HCEC 1CT (cell line): ENCODE data around the gene ADAMTS2.
A peak's percentile ranks its signal among the peaks of the same experiment; 100 is the strongest.

Experiments used
- DNase-seq: peaks from one replicate; pipeline ENCODE4 v3.0.0-alpha.2; 2017

The ADAMTS2 gene

DNA sequence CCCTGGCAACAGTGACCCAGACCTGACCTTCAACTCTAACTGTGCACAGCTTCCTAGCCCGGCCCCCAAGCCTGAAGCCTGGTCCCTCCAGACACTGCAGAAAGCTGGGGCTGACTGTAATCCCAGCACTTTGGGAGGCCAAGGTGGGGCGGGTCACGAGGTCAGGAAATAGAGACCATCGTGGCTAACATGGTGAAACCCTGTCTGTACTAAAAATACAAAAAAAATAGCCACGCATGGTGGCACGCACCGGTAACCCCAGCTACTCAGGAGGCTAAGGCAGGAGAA, 35.9 kb downstream of the ADAMTS2 start:
- no peak for DNase-seq

DNA sequence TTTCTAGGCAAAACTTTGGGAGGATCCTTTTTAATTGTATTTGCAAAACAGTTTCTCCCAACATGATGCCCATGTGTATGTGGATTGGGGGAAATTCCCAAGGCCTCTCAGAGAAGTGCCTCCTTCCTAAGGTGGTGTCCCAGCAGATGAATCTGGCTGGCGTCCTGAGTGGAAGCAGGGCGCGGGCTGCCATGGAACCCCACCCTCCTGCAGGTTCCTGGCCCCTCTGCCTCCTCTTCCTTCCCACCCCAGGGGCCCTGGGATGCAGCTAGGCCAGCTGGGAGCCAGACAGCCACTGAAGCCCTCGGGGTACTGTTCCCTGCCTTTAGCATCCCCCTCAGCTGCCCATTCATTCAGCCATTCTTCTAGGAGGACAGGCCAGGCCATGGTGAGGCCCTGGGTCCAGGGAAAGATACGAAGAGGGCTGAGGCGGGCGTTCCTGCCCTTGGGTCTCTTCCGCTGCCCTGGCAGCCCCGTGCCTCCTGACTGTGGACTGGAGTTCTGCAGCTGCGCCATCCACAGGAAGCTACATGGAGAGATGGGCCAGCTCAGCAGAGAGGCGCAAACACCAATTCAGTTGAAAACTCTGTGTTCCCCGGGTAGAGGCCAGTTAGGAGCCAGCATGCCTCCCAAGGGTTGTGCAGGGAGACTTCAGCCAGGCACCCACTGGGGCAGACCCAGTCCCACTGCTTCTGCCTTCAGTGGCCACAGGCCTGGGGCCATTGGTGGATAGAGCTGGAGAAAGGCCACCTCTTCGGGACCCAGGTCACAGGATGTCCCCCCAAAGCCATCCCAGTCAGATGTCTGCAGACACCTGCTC, 36.5 kb downstream of the ADAMTS2 start:
- DNase-seq, result no peak

DNA sequence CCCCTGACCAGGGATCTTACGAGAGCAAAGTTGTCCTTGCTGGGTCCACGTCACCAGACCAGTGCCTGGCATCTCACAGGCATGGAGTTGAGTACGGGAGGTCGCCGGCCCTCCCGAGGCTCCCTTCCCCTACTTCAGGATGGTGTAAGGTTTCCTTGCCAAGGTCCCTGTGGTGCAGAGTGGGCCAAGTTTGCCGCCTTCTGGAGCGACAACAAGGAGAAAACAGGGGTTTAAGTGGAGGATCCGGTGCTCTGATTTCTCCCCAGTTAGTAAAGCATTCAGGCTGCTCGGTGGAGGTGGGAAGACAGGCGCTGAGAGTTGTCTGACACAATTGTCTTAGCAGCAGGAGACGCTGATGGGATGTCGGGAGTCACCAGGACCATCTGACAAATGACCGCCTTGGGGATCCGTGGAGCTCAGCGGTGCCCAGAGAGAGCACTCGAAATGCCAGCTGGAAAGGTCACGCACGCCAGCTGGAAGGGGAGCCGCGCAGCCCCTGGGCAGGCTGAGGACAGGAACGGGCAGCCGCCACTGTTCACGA, 37.3 kb downstream of the ADAMTS2 start:
- DNase-seq, result no peak

DNA sequence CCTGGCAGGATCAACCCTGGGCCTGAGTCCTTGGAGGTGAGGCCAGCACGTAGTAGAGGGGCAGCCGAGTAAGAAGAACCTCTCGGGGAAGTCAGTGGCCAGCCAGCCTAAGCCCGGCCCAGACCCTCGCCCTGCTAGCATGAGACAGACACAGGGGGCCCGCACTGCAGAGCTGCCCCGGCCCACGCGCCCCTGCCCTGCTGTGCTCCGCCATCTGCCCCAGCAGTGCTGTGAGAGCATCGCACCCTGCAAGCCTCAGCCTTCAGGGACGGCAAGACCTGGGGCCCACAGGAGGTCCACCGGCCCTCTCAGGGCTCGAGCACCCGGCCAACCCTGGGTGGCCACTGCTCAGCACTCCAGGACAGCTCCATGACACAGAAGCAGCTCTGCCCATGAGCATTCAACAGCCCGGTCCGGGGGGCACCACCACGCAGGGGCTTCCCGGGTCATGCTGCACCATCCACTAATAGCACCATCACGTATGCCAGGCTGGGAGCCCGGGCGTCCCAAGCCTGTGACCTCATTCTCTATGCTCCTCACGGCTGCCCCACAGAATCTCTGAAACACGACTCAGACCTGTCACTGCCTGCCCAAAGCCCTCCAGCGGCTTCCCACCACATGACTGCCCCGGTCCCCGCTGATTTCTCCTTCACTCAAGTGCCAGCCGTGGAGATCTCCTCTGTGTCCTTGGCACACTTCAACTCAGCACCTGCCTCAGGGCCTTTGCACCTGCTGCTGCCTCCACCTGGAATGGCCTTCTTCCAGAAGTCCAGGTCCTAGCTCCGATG, 38.1 kb downstream of the ADAMTS2 start:
- peak; percentile 13 for DNase-seq

DNA sequence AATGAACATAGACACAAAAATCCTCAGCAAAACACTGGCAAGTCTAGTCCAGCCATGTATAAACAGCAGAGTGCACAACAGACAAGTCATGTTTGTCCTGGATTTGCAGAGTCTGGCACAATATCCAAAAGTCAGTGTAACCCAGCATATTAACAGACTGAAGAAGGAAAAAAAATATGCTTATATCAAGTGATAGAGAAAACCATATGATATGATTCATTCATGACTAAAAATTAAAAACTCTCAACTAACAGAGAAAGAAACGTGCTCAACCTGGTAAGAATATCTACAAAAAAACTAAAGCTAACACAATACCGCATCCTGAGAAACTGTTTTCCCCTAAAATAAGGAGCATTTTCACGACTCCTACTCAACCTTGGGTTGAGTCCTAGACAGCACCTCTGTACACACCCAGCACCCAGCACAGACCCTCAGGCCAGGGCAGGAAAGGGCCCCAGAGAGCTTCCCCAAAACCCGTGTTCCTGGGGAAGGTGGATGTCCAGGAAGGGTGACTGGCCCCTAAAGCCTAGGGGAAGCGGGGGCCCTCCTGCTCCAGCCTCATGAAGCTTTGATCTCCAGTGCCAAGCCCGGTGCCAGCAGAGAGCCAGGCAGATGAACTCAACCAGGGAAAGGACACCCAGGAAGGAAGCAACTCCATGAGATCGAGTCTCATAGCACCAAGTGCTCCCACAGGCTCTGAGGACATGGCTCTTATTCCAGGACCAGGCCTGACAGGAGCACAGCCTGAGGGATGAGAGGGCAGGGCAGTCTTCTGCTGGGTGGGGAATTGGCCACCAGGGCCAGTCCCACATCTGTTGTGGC, 38.9 kb downstream of the ADAMTS2 start:
- DNase-seq, result peak; percentile 70

DNA sequence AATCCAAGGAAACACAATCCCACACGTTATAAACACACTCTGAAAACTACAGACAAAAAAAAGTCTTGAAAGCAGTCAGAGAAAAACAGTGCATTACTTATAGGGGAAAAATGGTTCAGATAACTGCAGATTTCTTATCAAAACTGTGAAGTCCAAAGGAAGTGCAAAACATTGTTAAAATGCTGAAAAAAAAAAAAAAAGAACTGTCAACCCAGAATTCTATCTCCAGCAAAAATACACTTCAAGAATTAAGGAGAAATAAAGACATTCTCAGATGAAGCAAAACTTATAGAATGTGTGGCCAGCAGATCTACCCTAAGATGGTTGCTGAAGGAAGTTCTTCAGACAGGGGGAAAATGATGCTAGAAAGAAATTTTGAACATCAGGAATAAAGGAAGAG, 40.4 kb downstream of the ADAMTS2 start:
- no peak for DNase-seq

DNA sequence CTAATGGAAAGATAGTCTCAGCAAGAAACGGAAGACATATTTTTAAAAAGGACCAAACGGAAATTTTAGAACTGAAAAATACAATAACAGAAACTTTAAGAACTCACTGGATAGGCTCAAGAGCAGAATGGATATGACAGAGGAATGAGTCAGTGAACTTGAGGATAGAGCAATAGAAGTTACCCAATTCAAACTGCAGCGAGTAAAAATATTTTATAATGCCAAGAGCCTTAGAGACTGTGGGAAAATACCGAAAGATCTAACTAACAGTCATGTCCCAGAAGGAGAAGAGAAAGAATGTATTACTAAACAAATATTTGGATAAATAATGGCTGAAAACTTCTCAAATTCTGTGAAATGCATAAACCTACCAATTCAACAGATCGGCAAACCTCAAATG, 40.8 kb downstream of the ADAMTS2 start:
- peak; percentile 97 for DNase-seq

DNA sequence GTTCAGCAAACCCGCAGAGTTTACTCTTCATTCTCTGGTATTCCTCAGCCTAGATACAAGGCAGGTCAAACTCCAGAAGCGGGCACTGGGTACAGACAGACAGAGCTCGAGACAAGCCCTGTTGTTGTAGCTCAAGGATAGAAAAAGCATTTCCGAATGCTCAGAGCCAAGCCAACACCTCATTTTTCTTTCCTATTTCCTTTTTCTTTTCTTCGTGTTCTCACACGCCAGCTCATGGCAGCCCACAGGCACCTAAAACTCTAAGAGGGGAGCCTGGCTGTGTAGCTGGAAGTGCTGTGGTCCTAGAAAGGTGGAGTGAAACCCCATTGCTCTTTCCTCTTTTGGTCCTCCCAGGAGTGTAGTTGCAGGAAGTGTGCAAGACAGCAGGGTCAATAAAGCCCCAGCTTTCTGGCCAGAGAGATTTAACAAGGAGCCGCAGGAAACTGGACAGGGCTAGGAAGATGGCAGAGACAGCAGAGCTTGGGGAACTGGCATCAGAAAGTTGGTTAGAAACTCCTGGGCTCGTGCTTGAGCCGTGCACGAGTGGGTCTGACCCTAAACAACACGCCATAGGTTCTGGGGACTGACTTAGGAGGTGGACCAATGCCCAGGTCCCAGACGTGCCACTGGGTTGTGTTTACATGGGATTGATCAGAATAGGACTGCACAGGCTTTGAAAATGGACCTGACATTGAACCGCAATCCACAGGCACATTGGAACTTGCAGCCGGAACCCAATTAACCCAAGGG, 41.6 kb downstream of the ADAMTS2 start:
- DNase-seq, result no peak

DNA sequence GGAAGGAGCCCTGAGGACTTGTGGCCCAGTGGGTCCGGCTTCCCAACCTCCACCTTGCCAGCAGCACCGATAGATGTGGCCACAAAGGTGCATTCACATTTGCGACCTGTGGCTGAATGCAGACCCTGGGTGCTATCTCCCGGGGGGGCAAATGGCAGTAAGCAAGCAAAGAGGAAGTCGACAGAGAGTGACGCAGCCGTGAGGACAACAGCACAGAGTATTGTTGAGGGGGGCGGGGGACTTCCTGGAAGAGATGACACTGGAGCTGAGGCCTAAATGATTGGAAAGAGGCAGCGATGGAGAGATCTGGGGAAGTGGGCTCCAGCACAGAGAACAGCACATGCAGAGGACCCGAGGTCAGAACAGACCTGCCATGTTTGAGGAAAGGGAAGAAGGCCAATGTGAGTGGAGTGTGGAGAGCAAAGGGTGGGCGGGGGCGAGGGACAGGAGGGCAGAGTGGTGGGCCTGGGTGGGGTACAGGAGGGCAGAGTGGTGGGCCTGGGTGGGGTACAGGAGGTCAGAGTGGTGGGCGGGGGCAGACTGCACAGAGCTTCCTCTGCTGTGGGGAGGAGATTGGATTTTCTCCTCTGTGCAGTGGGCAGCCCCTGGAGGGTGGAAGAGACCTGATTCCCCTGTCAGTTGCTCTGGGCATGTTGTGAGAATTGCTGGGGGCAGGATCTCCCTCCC, 42.6 kb downstream of the ADAMTS2 start:
- DNase-seq, result no peak

DNA sequence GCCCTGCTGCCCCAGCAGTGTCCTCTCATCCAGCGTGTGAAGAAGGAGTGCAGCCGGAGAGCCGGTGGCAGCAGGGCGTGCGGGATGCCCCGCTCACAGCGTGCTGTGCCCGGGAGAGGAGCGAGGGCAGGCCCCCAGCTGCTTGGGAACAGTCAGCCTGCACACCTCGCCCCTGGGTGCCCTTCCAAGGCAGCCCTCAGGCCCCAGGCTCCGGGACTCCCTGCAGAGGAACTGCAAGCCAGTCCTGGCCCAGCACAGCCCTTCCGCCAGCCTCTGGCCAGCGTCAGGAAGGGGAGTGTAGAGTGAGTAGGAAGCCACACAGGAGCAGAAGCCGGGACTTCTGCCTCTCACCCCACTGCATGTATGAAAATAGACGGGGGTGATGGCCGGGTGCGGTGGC, 43.5 kb downstream of the ADAMTS2 start:
- no peak for DNase-seq

DNA sequence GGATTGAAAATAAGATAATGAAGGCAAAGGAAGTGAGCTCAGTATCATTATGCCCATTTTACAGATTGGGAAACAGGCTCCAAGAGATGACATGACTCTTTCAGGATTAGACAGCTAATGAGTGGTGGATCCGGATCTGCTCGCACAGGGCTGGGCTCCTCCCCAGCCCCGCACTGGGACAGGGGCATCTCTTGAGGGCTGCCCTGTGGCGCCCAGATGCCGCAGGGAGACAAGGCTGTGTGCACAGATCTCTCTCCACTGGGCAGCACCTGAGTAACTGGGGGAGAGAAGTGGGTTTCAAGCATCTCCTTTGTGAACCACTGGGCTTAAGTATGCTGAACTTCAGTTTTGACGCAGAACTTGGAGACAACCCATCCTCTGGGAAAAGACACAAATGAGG, 43.9 kb downstream of the ADAMTS2 start:
- DNase-seq, result no peak

DNA sequence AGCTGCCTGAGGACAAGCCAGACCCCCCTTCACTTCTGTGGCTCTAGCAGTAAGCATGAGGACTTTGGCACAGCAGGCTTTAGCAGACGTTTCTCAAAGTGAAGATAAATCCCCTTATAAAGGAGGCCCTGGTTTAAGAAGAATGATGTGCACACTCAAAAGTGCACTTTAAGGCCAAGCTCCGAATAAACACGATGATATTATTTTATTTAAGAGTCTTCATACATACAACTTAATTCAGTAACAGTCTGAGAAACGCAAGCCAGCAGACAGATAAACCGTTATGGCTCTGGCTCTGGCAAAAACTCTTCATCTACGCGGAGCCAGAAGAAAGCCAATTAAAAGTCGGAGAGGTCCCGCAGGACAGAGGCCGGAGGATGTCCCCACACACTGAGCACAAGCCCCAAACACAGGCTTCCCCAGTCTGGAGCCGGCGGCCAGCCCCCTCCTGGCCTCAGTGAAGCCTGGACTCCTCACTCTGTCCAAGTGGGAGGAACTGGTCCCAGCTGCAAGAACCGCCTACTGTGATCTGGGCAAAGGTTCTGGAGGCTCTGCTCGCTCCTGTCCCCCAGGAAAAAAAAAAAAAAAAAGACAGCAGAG, 44.6 kb downstream of the ADAMTS2 start:
- DNase-seq, result no peak

DNA sequence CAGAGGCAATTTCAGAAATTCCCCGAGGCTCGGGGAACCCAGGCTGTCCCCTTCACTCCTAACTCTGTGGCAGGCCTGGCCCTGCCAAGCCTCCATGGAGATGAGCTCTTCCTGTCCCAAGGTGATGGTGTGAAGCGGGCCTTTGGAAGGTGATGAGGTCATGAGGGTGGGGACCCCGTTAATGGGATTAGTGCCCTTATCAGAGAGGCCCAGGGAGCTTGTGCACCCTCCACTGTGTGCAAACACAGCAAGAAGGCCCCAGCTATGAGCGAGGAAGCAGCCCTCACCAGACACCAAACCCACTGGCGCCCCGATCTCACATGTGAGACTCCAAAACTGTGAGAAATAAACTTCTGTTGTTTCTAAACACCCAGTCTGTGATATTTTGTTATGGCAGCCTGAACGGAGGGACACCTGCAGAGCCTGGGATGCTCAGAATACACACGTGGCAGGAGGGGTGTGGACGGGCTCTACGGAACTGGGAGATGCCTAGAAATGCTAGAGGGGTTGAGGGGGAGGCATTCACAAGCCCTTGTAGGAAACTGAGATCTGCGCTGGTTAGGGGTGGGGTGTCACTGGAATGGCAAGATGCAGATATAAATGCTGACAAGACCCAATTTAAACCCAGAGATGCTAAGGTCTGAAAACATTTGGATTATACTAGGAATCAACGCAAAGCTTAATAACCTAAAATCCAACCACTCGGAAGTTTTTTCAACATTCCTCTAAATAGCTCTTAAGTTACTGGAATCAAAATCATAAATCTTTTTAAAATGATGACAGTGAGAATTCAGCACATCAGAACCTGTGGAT, 46.9 kb downstream of the ADAMTS2 start:
- no peak for DNase-seq

DNA sequence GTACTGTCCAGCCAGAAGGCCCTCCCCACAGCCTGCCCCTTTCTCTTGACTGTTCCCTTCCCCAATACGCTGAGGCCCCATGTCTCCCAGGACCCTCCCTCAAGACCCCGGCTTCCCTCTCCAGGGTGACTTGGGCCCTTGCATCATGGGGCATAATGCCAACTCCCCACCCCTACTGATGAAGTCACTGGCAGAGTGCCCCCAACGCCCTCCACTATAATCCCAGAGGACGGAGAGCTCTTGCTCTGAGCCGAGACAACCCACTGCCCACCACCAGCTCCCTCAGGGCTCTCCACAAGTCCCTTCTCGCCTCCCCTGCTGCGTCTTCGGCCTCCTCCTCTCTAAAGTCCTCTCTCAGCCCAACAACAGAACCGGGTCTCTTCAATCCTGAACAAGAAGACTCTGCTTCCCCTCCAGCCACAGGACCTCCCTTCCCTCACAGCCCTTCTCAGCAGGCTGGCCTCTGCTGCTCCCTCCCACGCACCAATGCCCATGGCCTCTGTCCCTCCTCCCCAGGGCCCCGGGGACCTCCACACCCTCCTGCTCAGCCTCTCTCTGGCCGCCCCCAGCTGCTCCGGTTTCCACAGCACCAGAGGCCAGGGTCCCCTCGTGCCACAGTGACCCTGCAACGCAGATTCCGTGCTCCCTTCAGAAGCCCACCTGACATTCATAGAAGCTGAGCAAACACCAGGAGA, 47.6 kb downstream of the ADAMTS2 start:
- no peak for DNase-seq

DNA sequence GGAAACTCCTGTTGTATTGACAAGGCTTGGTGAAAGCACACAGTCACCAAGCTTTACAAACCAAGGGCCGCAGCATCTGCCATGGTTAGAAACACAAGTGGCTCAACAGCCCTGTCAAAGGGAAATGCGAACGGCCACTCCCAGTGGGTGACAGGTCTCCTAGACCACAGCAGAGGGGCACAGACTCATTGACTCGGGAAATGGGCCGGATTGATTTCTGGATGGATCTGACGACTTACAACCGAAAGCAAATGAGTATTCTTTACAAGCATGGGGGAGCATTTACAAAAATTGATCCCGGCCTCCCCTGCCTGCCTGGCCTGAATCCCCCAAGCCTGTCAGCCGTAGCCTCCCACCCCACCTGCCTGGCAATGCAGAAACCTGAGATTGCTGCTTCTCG, 48.2 kb downstream of the ADAMTS2 start:
- no peak for DNase-seq

DNA sequence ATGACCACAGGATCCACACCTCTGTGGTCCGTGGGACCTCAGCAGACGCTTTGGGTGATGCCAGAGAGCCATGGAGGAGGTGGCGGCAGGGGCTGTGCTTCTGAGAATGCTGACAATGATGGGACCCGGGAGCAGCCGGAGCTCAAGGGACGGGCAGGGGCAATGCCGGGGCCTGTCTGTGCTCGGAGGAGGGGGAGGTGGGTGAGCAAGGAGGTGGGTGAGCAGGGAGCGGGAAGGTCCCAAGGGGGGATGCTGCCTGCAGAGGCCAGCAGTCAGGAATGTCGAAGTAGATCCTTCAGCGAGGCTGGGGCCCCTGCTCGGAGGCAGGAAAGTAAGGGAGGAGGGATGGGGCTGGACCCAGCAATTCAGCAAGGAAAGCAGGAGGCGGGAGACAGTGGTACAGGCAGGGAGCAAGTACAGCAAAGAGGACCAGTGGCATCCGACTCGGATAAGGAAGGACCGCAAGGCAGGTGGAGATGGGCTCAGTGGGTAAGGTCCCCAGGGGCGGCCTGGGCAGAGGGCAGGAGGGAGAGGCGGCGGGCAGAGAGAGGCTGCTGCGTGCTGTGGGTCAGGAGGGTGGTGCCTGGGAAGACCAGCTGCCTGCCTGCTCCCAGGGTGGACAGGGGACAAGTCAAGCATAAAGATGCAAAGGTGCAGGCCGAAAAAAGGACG, 49.0 kb downstream of the ADAMTS2 start:
- no peak for DNase-seq

DNA sequence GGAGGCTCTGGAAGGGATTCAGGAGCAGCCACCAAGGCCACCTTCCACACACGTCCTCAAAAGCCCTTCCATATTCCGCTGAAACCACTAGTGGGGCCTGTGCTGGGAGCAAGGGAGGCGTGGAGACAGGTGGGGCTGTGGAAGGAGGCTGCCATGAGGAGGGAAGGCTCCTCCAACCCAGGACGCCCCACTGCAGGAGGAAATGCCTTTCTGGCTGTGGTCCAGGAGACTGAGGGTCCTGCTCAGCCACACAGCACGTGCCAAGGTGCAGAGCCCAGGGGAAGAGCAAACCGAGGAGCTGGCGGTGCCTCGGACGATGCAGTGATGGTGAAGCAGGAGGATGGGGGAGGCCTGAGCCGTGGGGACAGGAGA, 49.5 kb downstream of the ADAMTS2 start:
- DNase-seq, result no peak

DNA sequence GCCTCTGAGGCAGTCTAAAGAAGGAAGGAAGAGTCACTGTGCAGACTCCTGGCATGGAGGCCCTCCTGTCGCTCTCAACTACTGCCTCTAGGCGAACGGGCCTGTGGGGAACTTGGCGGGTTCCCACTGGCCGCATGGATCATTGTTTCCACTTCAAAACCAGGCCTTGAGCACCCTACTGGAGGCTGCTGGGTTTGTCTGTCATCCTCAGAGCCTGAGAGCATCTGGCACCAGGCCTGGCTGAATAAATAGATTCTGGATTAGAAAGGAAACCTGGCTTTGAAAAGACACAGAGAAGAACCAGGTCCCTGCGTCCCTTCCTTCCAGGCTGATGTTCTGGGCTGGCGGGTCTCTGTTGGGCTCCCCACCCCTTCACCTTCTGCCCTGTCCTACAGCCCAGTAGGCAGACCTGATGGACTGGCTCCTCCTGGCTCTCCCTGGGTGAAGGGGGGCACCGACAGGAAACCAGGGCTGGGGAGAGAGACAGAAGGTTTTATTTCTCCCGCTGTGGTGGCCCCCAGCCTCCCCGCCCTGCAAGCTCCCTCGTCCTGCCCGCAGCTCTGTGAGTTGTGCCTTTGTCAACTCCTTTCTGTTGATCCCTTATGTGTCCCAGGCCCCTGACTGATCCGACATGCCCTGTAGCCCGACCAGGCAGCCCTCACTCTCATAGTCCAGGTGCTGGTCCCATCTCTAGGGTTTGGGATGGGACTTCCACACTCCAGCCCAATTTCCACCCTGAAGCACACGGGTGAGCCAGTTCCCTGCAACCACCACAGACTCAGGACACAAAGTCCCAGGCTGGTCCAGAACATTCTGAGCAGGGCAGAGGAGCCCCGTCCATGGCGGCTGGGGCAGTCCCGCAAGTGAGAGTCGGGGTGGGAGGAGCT, 50.1 kb downstream of the ADAMTS2 start:
- DNase-seq, result no peak
